HG03521 (cell line): Measurements from ENCODE around the gene MRPL1.
A peak's percentile ranks its signal among the peaks of the same experiment; 100 is the strongest.
"Not testable (repeated sequence)": the region's sequence is repeated elsewhere in the genome, so short reads cannot be mapped to it uniquely, and the experiment has no call there.

Experiments
- ATAC-seq: cut with Tn5 transposase; IDR thresholded peaks from one replicate; pipeline ENCODE4 v1.9.1; 2021; ENCODE audit warnings: mild to moderate bottlenecking, moderate library complexity; ENCODE audit not compliant: unreplicated experiment

MRPL1 gene

GRCh38 chr4:77911842-77912450 is 49.3 kb downstream of the MRPL1 start:
- peak; percentile 81 for ATAC-seq

- no peak for ATAC-seq
Measured at GRCh38 chr4:77913348-77913747, 50.7 kb downstream of the MRPL1 start.

GRCh38 chr4:77917075-77917474 is 54.4 kb downstream of the MRPL1 start:
- no peak for ATAC-seq

- ATAC-seq: no peak
Measured at GRCh38 chr4:77917601-77918000, 55.0 kb downstream of the MRPL1 start.

- ATAC-seq: no peak
Measured at GRCh38 chr4:77920371-77920770, 57.7 kb downstream of the MRPL1 start.

GRCh38 chr4:77921701-77922100 is 59.1 kb downstream of the MRPL1 start:
- no peak for ATAC-seq

GRCh38 chr4:77922158-77923094 is 59.8 kb downstream of the MRPL1 start:
- no peak for ATAC-seq

GRCh38 chr4:77927991-77928925 is 65.6 kb downstream of the MRPL1 start:
- no peak for ATAC-seq

GRCh38 chr4:77930154-77930639 is 67.6 kb downstream of the MRPL1 start:
- ATAC-seq: no peak

GRCh38 chr4:77930876-77931275 is 68.2 kb downstream of the MRPL1 start:
- ATAC-seq: no peak

GRCh38 chr4:77931452-77932135 is 69.0 kb downstream of the MRPL1 start:
- ATAC-seq: no peak

GRCh38 chr4:77938560-77938959 is 75.9 kb downstream of the MRPL1 start:
- no peak for ATAC-seq

- ATAC-seq: not testable (repeated sequence)
Measured at GRCh38 chr4:77945929-77946328, 83.3 kb downstream of the MRPL1 start.

GRCh38 chr4:77950203-77950602 is 87.6 kb downstream of the MRPL1 start:
- no peak for ATAC-seq

GRCh38 chr4:77952457-77952856 is 89.8 kb downstream of the MRPL1 start:
- no peak for ATAC-seq

- no peak for ATAC-seq
Measured at GRCh38 chr4:77954690-77955089, 92.1 kb downstream of the MRPL1 start.

- no peak for ATAC-seq
Measured at GRCh38 chr4:77956917-77957316, 94.3 kb downstream of the MRPL1 start.

- no peak for ATAC-seq
Measured at GRCh38 chr4:77958897-77959296, 96.3 kb downstream of the MRPL1 start.

- ATAC-seq: no peak
Measured at GRCh38 chr4:77959566-77960338, 97.1 kb downstream of the MRPL1 start.

- ATAC-seq: no peak
Measured at GRCh38 chr4:77960367-77960766, 97.7 kb downstream of the MRPL1 start.
